ENCODE data around the gene C17orf67. TPM values are rescaled to one million over a fixed set of nuclear protein-coding genes. Genes with fewer than 3 reads are reported as not detected.

C17orf67 gene
- total and polyA plus RNA-seq, 9 donors = 1.5 to 6.0 (median 3.2) TPM

DNA sequence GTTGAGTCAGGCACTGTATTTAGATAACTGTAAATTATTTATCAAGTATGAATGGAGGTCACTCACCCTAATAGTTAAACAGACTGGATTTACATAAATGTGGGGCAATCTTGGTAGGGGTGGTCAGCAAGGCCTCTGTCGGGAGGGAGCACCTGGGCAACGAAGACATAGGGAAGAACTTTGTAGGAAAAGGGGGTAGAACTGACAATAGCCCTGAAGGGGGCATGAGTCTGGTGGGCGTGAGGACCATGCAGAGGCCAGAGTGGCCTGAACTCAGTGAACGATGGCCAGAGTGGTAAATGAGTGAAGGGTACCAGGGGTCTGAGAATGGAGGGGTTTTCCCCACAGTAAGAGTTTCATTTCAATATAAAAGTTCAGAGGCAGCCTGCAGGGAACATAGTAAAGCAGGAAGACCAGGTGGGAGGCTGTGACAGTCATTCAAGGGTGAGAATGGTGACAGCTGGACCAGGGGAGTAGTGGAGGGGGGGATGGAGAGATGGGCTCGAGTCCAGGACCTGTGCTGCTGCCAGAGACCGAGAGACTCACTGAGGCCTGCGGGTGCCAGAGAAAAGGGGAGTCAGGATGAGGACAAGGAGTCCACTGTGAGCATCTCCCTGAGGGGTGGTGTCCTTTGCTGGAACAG is 2.9 kb downstream of the C17orf67 start:
- no peaks in the 10 kb centered on the region for H3K36me3 ChIP-seq
- no peak for TF ChIP-seq EP300 (IDR thresholded peaks at IDR 0.05)
- TF ChIP-seq POLR2A (IDR thresholded peaks at IDR 0.05) = no peak
- no peak for TF ChIP-seq CTCF (IDR thresholded peaks at IDR 0.05)
- H3K27ac ChIP-seq = no peak overlapping the region
- H3K4me3 ChIP-seq = no peak overlapping the region
- H3K4me1 ChIP-seq (ENCODE audit: insufficient read depth) = peaks cover 10% of the 10 kb centered on the region
- no peak for DNase-seq
- WGBS, 3 donors = 90% methylated on average over 7 of the region's 7 CpGs
- H3K27me3 ChIP-seq = no peaks in the 10 kb centered on the region
- no peaks in the 10 kb centered on the region for H3K9me3 ChIP-seq
- intact Hi-C loops (cut with DNase I) = loop anchor here in 1 of 4 donors (5.0 kb wide), 1 partner anchor 81 kb away; the partner anchor contains the start of gene TRIM25

GRCh38 chr17:56826611-56827414 is 6.9 kb downstream of the C17orf67 start:
- intact Hi-C loops (cut with DNase I) = no loop called here
- 58 to 79% (median 76%) methylated on average over 4 of the region's 4 CpGs for WGBS, 3 donors
- Histone ChIP-seq H3K36me3 (no peaks in the 10 kb centered on the region), H3K27me3 (no peaks in the 10 kb centered on the region), H3K4me3 (no peak overlapping the region), H3K27ac (no peak overlapping the region), H3K9me3 (no peaks in the 10 kb centered on the region), H3K4me1 (ENCODE audit: insufficient read depth) (no peaks in the 10 kb centered on the region)
- TF ChIP-seq EP300 (IDR thresholded peaks at IDR 0.05) = no peak
- TF ChIP-seq POLR2A (IDR thresholded peaks at IDR 0.05) = no peak
- TF ChIP-seq CTCF (IDR thresholded peaks at IDR 0.05) = no peak
- no peak for DNase-seq

DNA sequence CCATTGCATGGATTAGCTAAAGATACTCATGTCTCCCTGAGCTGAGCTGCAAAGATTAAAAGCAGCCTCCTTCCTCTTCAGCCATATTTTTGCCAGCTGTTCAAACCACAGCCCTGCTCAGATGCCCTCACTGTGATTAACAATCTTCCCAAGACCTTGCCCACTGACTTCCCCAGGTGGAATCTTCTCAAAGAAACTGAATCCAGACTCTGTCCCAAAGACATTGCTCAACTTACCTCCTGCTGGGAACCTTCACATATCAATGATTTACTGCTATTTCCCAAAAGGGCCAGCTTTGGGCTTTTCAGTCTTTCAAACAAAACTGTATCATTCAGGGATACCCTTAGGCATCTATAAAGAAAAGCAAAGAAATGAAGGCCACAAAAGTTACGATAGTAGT is 9.2 kb downstream of the C17orf67 start:
- intact Hi-C loops (cut with DNase I) = loop anchor here in 1 of 4 donors (5.0 kb wide), 1 partner anchor 113 kb away; no protein-coding TSS in a partner anchor
- 91 to 97% (median 95%) methylated on average over 1 of the region's 1 CpG for WGBS, 3 donors

GRCh38 chr17:56823848-56824247 is 9.9 kb downstream of the C17orf67 start:
- Histone ChIP-seq H3K27me3 (no peaks in the 10 kb centered on the region), H3K27ac (no peak overlapping the region), H3K36me3 (no peaks in the 10 kb centered on the region), H3K4me3 (no peak overlapping the region), H3K4me1 (ENCODE audit: insufficient read depth) (no peaks in the 10 kb centered on the region), H3K9me3 (no peaks in the 10 kb centered on the region)
- 87 to 93% (median 90%) methylated on average over 2 of the region's 2 CpGs for WGBS, 3 donors
- no peak for DNase-seq
- intact Hi-C loops (cut with DNase I) = loop anchor here in 1 of 4 donors (5.0 kb wide), 1 partner anchor 113 kb away; no protein-coding TSS in a partner anchor
- TF ChIP-seq POLR2A (IDR thresholded peaks at IDR 0.05) = no peak
- TF ChIP-seq CTCF (IDR thresholded peaks at IDR 0.05) = no peak
- no peak for TF ChIP-seq EP300 (IDR thresholded peaks at IDR 0.05)

More for the DNA sequence above, 9.2 kb downstream of the C17orf67 start:
- no peak overlapping the region for H3K27ac ChIP-seq
- no peaks in the 10 kb centered on the region for H3K36me3 ChIP-seq
- no peak overlapping the region for H3K4me3 ChIP-seq
- no peaks in the 10 kb centered on the region for H3K27me3 ChIP-seq
- TF ChIP-seq EP300 (IDR thresholded peaks at IDR 0.05) (no peak), CTCF (IDR thresholded peaks at IDR 0.05) (no peak)
- no peaks in the 10 kb centered on the region for H3K9me3 ChIP-seq
- H3K4me1 ChIP-seq (ENCODE audit: insufficient read depth) = no peaks in the 10 kb centered on the region
- DNase-seq = no peak
